Measurements from ENCODE around the gene DEXI.
A peak's percentile ranks its signal among the peaks of the same experiment; 100 is the strongest.

Gene DEXI

GRCh38 chr16:10942352-10943063, at the start of gene DEXI:
TSS of gene DEXI (minus strand) at chr16:10942468. CDS start at chr16:10942005, 463 bp downstream.
- peak; percentile 94 to 96 for DNase-seq

DNA sequence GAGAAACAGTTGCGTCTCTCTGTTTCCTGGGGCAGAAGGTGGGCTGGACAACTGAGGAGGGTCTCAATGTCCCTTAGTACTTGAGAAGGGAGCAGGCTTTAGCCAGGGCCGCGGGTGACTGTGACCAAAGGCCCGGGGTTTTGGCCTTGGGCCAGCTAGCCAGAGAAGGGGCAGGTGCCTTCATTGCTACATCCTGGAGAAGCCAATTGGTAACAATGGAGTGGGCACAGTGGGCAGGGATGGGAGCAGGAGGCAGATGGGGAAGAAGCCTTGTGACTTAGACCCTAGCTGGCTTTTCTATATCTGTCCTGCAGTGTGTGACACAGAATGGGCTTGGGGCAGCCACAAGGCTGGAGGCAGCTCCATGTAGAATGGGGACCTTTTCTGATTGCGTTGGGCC, 48.1 kb upstream of the DEXI start:
- DNase-seq = peak; percentile 37 to 42

GRCh38 chr16:10989559-10989958, 47.3 kb upstream of the DEXI start:
- no peak for DNase-seq

DNA sequence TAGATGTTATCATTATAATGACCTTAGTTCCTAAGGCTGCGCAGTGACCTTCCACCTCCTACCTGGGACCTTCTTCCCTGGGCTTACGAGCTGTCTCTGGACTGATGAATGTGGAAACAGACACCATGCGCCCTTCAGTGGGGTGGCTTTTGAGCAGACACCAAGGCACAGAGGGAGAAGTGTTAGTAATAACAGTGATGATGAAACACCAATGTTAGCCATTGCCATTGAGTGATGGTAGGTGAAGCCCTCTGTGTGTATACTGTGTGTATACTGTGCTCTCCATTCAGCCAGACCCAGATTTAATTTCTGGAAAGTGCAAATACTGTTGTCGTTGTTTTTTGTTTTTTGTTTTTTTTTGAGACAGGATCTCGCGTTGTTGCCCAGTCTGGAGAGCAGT, 46.6 kb upstream of the DEXI start:
- DNase-seq = no peak

GRCh38 chr16:10988164-10988803, 46.0 kb upstream of the DEXI start:
- DNase-seq = peak; percentile 14 to 16

- no peak for DNase-seq
Observed at GRCh38 chr16:10987361-10988163, 45.3 kb upstream of the DEXI start.

GRCh38 chr16:10984509-10984908, 42.2 kb upstream of the DEXI start:
- DNase-seq = no peak

DNA sequence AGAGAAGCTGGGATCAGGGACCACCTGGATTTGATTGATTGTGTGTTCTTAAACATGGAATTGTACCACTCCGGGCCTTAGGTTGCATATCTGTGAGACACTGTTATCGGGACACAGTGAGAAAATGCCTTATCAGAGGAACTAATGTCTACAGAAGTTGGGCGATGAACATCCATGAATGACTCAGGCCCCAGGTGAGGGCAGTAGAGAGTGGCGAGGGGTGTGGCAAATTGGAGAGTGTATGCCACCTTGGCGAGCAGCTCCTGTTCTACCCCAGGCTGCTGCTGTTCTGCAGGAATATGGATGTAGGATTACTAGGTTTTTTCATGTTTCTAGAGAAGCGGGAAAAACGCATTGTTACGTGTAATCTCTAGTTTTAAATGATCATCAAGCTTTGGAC, 40.9 kb upstream of the DEXI start:
- DNase-seq = no peak

DNA sequence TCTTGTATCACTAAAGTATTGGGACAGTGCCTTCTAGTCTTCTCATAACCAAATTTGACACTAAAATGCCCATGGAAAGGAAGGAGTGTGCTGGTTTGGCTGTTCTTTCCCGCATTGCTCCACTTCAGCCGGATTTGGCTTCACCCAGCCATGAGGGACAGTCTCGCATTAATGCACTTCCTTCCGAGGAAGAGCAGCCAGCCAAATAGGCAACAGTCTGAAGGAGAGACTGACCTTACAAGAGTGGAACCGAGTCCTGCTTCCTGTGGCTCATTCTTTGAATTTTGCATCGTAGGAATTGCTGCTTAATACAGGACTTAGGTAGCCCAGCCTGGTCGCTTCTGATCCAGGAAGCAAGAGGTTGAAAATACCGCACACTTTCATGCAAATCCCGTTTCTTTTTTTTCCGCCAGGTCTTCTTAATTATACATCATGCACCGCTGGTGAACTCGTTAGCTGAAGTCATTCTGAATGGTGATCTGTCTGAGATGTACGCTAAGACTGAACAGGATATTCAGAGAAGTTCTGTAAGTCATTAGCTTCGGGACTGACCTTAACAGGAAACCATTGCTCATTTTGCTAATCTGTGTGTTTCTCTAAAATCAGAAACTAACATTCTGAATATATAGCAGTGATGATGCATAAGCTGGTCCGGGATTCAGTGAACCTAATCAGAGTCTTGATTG, 40.3 kb upstream of the DEXI start:
- no peak for DNase-seq

DNA sequence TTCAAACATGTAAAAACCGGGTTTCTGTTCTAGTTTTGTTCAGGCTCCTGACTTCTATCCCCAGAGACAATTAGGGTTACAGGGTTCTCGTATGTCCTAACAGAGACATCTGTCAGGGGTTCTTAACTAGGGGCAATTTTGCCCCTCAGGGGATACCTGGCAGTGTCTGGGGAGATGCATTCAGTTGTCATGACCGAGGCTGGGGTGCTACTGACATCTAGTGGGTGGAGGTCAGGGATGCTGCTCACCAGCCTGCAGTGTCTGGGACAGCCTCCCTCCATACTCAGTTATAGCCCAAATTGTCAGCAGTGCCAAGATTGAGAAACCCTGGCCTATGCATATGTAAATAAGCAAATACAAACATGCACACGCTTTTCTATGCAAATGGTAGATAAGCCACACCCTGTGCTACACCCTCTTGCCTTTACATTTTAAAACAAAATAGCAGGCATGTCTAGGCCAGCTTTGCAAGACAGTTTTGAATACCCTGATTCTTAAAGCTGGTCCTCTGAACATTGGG, 39.5 kb upstream of the DEXI start:
- peak; percentile 22 to 46 for DNase-seq

DNA sequence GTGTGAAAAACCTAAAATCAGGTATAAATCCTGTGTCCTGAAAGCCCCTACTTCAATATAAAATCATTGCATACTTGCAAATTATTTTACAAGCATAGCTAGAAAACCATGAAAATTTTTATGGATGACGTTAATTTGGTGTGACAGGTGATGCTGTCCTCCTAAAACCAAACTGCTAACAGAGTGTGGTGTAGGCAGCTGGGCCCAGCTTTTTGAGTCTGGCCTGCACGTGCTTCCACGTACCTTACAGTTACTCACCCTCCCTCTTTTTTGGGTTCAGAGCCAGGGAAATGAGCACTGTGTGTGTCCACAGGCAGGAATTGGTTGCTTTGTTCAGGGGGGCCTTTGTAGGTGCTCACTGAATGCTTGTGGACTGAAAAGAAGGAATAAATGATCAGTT, 38.5 kb upstream of the DEXI start:
- DNase-seq = no peak

GRCh38 chr16:10979717-10980601, 37.7 kb upstream of the DEXI start:
- DNase-seq = no peak

DNA sequence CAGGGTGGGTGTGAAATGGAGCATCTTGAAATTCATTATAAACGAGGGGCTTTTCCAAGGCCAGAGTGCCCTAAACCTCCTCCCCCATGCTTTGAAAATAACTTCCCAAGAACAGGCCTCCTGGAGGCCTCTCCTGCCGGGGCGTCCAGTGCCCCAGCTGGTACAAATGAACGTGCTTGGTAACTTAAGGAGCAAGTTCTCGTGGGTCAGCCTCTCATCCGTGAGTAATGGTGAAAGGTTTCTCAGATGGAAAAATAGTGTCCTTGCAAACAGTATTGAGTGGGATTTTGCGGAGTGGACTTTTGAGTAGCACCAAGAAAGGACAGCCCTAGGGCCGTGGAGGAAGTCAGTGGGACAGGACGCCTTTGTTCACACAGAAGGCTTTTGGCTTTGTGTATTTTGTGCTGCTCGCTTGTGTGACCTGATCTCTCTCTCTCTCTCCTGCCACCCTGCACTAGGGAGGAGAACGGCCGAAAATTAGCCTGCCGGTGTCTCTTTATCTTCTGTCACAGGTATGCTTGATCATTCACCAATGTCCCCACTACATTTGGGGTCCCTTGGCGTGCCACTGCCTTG, 36.7 kb upstream of the DEXI start:
- DNase-seq = no peak

DNA sequence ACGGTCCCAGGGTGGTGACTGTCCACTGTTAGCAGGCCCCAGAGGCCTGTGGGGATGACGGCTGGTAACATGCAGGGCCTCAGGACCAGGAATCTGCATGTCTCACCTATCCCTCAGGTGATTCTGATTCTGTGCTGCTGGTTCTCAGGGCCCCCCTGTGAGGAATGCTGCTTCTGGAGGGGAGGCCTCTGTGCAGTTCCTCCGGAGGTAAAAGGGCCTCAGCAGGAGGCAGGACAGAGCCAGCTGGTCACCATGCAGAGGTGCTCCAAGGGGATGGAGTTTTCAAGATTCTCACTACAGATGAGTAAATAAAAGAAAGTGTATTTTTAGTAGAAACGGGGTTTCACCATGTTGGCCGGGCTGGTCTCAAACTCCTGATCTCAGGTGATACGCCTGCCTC, 35.9 kb upstream of the DEXI start:
- DNase-seq = no peak

- no peak for DNase-seq
Observed at GRCh38 chr16:10976634-10977033, 34.4 kb upstream of the DEXI start.

- no peak for DNase-seq
Observed at GRCh38 chr16:10972819-10973464, 30.7 kb upstream of the DEXI start.

DNA sequence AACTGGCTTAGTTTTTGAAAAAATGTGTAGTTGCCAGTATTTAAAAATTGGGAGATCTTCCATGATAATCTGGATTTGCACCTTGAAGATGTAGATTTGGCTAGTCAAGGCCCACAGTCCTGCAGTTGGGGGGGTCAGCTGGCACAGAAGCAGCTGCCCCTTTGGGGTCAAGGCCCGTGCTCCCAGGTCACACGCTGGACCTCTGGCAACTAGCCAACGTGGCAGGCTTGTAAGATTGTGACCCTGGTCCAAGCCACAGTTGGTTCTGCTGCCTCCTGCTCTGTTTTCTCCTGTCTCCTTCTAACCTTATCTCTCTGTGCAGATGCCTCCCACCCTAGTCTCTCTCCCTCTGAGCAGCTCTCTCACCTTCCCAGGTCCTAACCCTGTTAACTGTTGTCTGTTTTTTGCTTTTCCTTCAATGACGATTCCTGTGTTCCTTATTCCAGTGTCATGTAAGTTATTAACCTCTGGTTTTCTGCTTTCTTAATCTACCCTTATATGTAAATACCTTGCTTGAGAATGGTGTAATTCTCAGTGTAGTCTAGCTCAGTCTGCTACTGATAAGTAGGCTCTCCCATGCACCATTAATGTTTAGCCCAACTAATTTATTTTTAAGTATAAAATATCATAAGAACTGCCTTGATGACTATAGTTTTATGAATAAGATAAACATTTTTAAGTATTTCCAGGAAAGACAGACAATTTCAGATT, 30.0 kb upstream of the DEXI start:
- DNase-seq = no peak

DNA sequence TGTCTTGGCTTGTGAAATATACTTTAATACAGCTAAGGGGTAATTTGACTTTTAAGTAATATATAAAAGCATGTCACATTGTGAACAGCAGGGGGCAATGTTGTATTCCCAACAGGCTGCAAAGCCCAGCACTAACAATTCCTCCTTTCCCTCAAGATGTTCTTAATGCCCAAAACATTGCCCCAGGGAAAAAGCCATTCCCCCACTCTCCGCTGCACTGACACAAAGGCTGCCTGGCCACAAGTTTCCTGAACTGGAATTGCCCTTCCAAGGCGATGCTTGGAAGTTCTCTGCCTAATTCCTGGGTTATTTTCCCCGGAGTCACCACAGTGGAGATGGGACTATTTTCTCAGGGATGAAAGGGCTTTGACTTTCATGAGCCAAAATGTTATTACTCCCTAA, 29.3 kb upstream of the DEXI start:
- DNase-seq = peak; percentile 46 to 71

- no peak for DNase-seq
Observed at GRCh38 chr16:10970065-10970464, 27.8 kb upstream of the DEXI start.

- no peak for DNase-seq
Observed at GRCh38 chr16:10969615-10970014, 27.3 kb upstream of the DEXI start.

All from SHP77 (cell line).